IMR-90 (cell line): ENCODE results near the gene PEF1. TPM values are rescaled to one million over a fixed set of nuclear protein-coding genes. Genes with fewer than 3 reads are reported as not detected.

Experiments used
- ATAC-seq: fragments of 200-7000 bp; cut with Tn5 transposase; 2 replicates; pipeline ENCODE4 v1.9.1; 2020; ENCODE audit warnings: low read depth, mild to moderate bottlenecking, moderate library complexity
- BruUV-seq: library from RNA; stranded (reverse); fragments of 400-500 nt; replicated peaks from 2 replicates; lab custom pipeline; 2021; lab: Mats Ljungman, UMichigan
- CTCF ChIA-PET: fragments of 300-600 bp; formaldehyde crosslinking; extraction: SDS; loops from one replicate; lab custom pipeline; 2021; ENCODE audit warnings: antibody characterized with exemption; lab: Yijun Ruan, JAX
- POLR2A ChIA-PET: fragments of 300-600 bp; sonication (Branson Sonifier 250); formaldehyde crosslinking; loops from one replicate; lab custom pipeline; 2022; ENCODE audit warnings: antibody characterized with exemption; ENCODE audit not compliant: unreplicated experiment; lab: Charles Lee
- DNase-seq: peaks from one replicate; pipeline ENCODE4 v3.0.0; 2013
- H2AFZ ChIP-seq: replicated peaks from 2 replicates; pipeline ENCODE3; 2013; ENCODE audit warnings: low read length, mild to moderate bottlenecking; ENCODE audit not compliant: poor library complexity
- H2AK5ac ChIP-seq: 2 replicates; pipeline ENCODE4 v1.6.1; 2013; ENCODE audit warnings: low read depth, low read length, inconsistent platforms
- H2AK9ac ChIP-seq: replicated peaks from 2 replicates; pipeline ENCODE3; 2013; ENCODE audit warnings: mild to moderate bottlenecking, low read depth, low read length, moderate library complexity; ENCODE audit not compliant: poor library complexity
- H2BK120ac ChIP-seq: 2 replicates; pipeline ENCODE4 v1.6.1; 2013; ENCODE audit warnings: low read depth, low read length, inconsistent platforms
- H2BK15ac ChIP-seq: 3 replicates; pipeline ENCODE4 v1.6.1; 2013; ENCODE audit warnings: low read depth, low read length, inconsistent platforms
- H2BK20ac ChIP-seq: 2 replicates; pipeline ENCODE4 v1.6.1; 2013; ENCODE audit warnings: low read depth, mild to moderate bottlenecking, inconsistent platforms, low read length, moderate library complexity
- H2BK5ac ChIP-seq: 2 replicates; pipeline ENCODE4 v1.6.1; 2013; ENCODE audit warnings: mild to moderate bottlenecking, low read depth, low read length, inconsistent platforms; ENCODE audit not compliant: poor library complexity, severe bottlenecking
- H3K14ac ChIP-seq: replicated peaks from 2 replicates; pipeline ENCODE4 v1.6.1; 2013; ENCODE audit warnings: low read depth, low read length, inconsistent platforms
- H3K18ac ChIP-seq: 2 replicates; pipeline ENCODE4 v1.6.1; 2013; ENCODE audit warnings: low read depth, low read length, control low read depth
- H3K23ac ChIP-seq: 2 replicates; pipeline ENCODE4 v1.6.1; 2013; ENCODE audit warnings: low read depth, low read length, inconsistent platforms
- H3K27ac ChIP-seq: 2 replicates; pipeline ENCODE4 v1.5.1; 2013; ENCODE audit warnings: mild to moderate bottlenecking, control low read depth, low read length; ENCODE audit not compliant: insufficient read depth
- H3K27me3 ChIP-seq: 2 replicates; pipeline ENCODE4 v1.6.1; 2013; ENCODE audit warnings: low read length; ENCODE audit not compliant: control insufficient read depth, insufficient read depth
- H3K36me3 ChIP-seq: 2 replicates; pipeline ENCODE4 v1.6.1; 2013; ENCODE audit warnings: low read length, mixed read lengths; ENCODE audit not compliant: control insufficient read depth, insufficient read depth
- H3K4ac ChIP-seq: 2 replicates; pipeline ENCODE4 v1.6.1; 2013; ENCODE audit warnings: low read depth, low read length, inconsistent platforms
- H3K4me1 ChIP-seq: 2 replicates; pipeline ENCODE4 v1.6.1; 2013; ENCODE audit warnings: low read length, mixed read lengths; ENCODE audit not compliant: control insufficient read depth, insufficient read depth
- H3K4me2 ChIP-seq: 2 replicates; pipeline ENCODE4 v1.6.1; 2013; ENCODE audit warnings: low read depth, mild to moderate bottlenecking, control low read depth, low read length, moderate library complexity
- H3K4me3 ChIP-seq: 2 replicates; pipeline ENCODE4 v1.5.1; 2013; ENCODE audit warnings: low read depth, mild to moderate bottlenecking, control low read depth, low read length, moderate library complexity; ENCODE audit not compliant: insufficient read depth
- H3K56ac ChIP-seq: 2 replicates; pipeline ENCODE4 v1.6.1; 2013; ENCODE audit warnings: low read length, inconsistent platforms; ENCODE audit not compliant: insufficient read depth; ENCODE audit errors: extremely low read depth
- H3K79me1 ChIP-seq, 2 experiments: 2 replicates each; pipeline ENCODE4 v1.6.1; 2013; ENCODE audit warnings: low read length in 2 of 2, inconsistent platforms in 1 of 2, low read depth in 1 of 2
- H3K9ac ChIP-seq: 2 replicates; pipeline ENCODE4 v1.6.1; 2013; ENCODE audit warnings: low read depth, low read length, control low read depth
- H3K9me1 ChIP-seq: 2 replicates; pipeline ENCODE4 v1.6.1; 2013; ENCODE audit warnings: low read length, inconsistent platforms; ENCODE audit not compliant: insufficient read depth
- H3K9me3 ChIP-seq: 2 replicates; pipeline ENCODE4 v1.6.1; 2013; ENCODE audit warnings: low read length; ENCODE audit not compliant: control insufficient read depth, insufficient read depth
- H4K20me1 ChIP-seq: 2 replicates; pipeline ENCODE4 v1.6.1; 2013; ENCODE audit warnings: low read length, inconsistent platforms; ENCODE audit not compliant: insufficient read depth
- H4K5ac ChIP-seq: 2 replicates; pipeline ENCODE4 v1.6.1; 2013; ENCODE audit warnings: mild to moderate bottlenecking, low read depth, low read length, control low read depth
- H4K8ac ChIP-seq, 2 experiments: 2 replicates each; pipeline ENCODE4 v1.6.1; 2013; ENCODE audit warnings: low read depth in 2 of 2, low read length in 2 of 2, control low read depth in 1 of 2, inconsistent platforms in 1 of 2
- H4K91ac ChIP-seq: 2 replicates; pipeline ENCODE4 v1.6.1; 2013; ENCODE audit warnings: low read depth, low read length, inconsistent platforms; ENCODE audit not compliant: insufficient read depth
- CEBPB ChIP-seq: IDR thresholded peaks from 2 replicates; pipeline ENCODE4 v1.6.1; 2012; ENCODE audit warnings: low read depth, low read length, improper control_type of control experiment
- MXI1 ChIP-seq: IDR thresholded peaks from 2 replicates; pipeline ENCODE4 v1.6.1; 2012; ENCODE audit warnings: low read depth, mild to moderate bottlenecking, low read length, moderate library complexity, borderline replicate concordance
- POLR2A ChIP-seq: IDR thresholded peaks from 2 replicates; pipeline ENCODE4 v1.6.1; 2012; ENCODE audit warnings: mild to moderate bottlenecking, low read depth, low read length
- RCOR1 ChIP-seq: IDR thresholded peaks from 2 replicates; pipeline ENCODE4 v1.6.1; 2012; ENCODE audit warnings: mild to moderate bottlenecking, low read length, improper control_type of control experiment; ENCODE audit not compliant: insufficient replicate concordance
- SMC3 ChIP-seq: fragments of 150-350 bp; IDR thresholded peaks from 2 replicates; pipeline ENCODE4 v1.6.1; 2016; ENCODE audit warnings: low read depth, mild to moderate bottlenecking, antibody characterized with exemption, low read length, moderate library complexity
- USF2 ChIP-seq: fragments of 150-350 bp; IDR thresholded peaks from 2 replicates; pipeline ENCODE4 v1.6.1; 2017; ENCODE audit warnings: mild to moderate bottlenecking, antibody characterized with exemption, low read length, low read depth
- WGBS, 2 experiments: methylation state at CpG; one replicate each; pipeline versions ENCODE4 v1.1.5 to v1.1.7; 2013; ENCODE audit warnings: missing lambda C conversion rate in 2 of 2; ENCODE audit not compliant: insufficient read length in 1 of 2; ENCODE audit errors: extremely low coverage in 2 of 2; 5-methylcytosine and 5-hydroxymethylcytosine counted together
- dilution Hi-C: fragments of 300-500 bp; cut with HindIII; formaldehyde crosslinking; loops from one replicate; pipeline ENCODE4 v1.14.3; 2018; ENCODE audit warnings: low sequenced_read_pairs; ENCODE audit not compliant: unreplicated experiment
- in situ Hi-C: fragments of 300-500 bp; cut with MboI; formaldehyde crosslinking; loops from 3 replicates; pipeline ENCODE4 v1.14.3; 2019; ENCODE audit warnings: low sequenced_read_pairs, inconsistent platforms, mixed read lengths
- intact Hi-C: fragments of 100-400 bp; cut with micrococcal nuclease; formaldehyde crosslinking; loops from 2 replicates; pipeline ENCODE4 v1.10.0; 2022
- polyA plus RNA-seq, 3 experiments: library from polyadenylated mRNA; depleted of rRNA; stranded (reverse); fragments of >200 nt; gene quantifications; 2 replicates each; pipeline ENCODE4 v1.2.3, GENCODE V29; 2012; ENCODE audit warnings: low replicate concordance in 1 of 3
- total RNA-seq: library from RNA; depleted of rRNA; stranded (reverse); fragments of >200 nt; gene quantifications from 2 replicates; pipeline ENCODE4 v1.2.3, GENCODE V29; 2012

The PEF1 gene
- total and polyA plus RNA-seq, 2 of the 4 experiments (the other 2 are of a cell fraction): 84.2 to 104 TPM

- H3K56ac ChIP-seq: no peak overlapping the region
- H3K4ac ChIP-seq: no peak overlapping the region
- DNase-seq (no peak), ATAC-seq (no peak)
- H4K8ac ChIP-seq: no peak overlapping the region
- no peak overlapping the region for H3K14ac ChIP-seq
- H4K5ac ChIP-seq: no peak overlapping the region
- H4K91ac ChIP-seq: no peak overlapping the region
- intact Hi-C loops: no loop called here
- no peak overlapping the region for H2BK120ac ChIP-seq
- H3K4me2 ChIP-seq: no peak overlapping the region
- no peak overlapping the region for H2AK5ac ChIP-seq
- H3K27ac ChIP-seq: no peak overlapping the region
- CTCF ChIA-PET: interaction anchor here (1.9 kb wide), 1 partner anchor 9 kb away, joined by 4 read pairs; no protein-coding TSS in a partner anchor
- H2AFZ ChIP-seq: no peak overlapping the region
- no peak overlapping the region for H3K4me3 ChIP-seq
- dilution Hi-C loops: no loop called here
- peaks cover 12% of the 10 kb centered on the region; the same call in 1 of the 2 replicates for H3K4me1 ChIP-seq
- H3K9ac ChIP-seq: no peak overlapping the region
- no peak for TF ChIP-seq SMC3
- no peak for TF ChIP-seq MXI1
- no peak for TF ChIP-seq RCOR1
- no peak for TF ChIP-seq USF2
- no peak for TF ChIP-seq POLR2A
- TF ChIP-seq CEBPB: no peak
- peaks cover 9% of the 10 kb centered on the region; the same call in 1 of the 2 replicates for H3K9me1 ChIP-seq
- H4K20me1 ChIP-seq: peaks cover 52% of the 10 kb centered on the region
- no peaks in the 10 kb centered on the region for H3K27me3 ChIP-seq
- H3K18ac ChIP-seq: no peak overlapping the region
- H3K36me3 ChIP-seq: peaks cover 1% of the 10 kb centered on the region; the same call in 1 of the 2 replicates
- H3K9me3 ChIP-seq: no peaks in the 10 kb centered on the region
- H3K79me1 ChIP-seq: peaks cover 29 to 80% of the 10 kb centered on the region in 2 experiments
- POLR2A ChIA-PET: interaction anchor here (0.7 kb wide), 1 partner anchor 434 kb away, joined by 12 read pairs; no protein-coding TSS in a partner anchor
- no peak overlapping the region for H2BK5ac ChIP-seq
- no CpG with 5 or more reads among the region's 5 CpGs for WGBS, 2 experiments
- no peak overlapping the region for H2BK20ac ChIP-seq
- H2BK15ac ChIP-seq: no peak overlapping the region
- H2AK9ac ChIP-seq: no peak overlapping the region
- no peak overlapping the region for H3K23ac ChIP-seq
- in situ Hi-C loops: no loop called here
- BruUV-seq: no TSS peak
These were observed 6.6 kb downstream of the PEF1 start for GRCh38 chr1:31637915-31638673.
